ENCODE data around the gene MTCH1.

DNA sequence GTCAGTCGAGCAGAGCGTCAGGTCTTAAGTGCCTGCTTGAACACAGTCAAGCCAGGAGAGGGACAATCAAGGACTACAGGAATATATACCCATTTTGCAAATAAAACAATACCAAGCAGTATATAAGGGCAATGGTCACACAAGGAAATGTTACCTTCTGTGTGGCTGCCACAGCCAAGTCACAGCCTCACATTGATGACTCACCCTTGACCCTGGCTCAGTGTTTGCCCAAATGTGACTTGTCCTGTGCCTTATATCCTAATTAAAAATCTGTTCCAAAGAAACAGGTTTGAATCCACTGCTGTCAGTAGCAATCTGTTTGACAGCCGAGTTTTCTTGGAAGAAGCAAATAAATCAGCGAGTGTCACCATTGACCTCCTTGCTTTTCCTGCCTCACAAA is 65.9 kb downstream of the MTCH1 start:
- TF ChIP-seq, protein P1, sequence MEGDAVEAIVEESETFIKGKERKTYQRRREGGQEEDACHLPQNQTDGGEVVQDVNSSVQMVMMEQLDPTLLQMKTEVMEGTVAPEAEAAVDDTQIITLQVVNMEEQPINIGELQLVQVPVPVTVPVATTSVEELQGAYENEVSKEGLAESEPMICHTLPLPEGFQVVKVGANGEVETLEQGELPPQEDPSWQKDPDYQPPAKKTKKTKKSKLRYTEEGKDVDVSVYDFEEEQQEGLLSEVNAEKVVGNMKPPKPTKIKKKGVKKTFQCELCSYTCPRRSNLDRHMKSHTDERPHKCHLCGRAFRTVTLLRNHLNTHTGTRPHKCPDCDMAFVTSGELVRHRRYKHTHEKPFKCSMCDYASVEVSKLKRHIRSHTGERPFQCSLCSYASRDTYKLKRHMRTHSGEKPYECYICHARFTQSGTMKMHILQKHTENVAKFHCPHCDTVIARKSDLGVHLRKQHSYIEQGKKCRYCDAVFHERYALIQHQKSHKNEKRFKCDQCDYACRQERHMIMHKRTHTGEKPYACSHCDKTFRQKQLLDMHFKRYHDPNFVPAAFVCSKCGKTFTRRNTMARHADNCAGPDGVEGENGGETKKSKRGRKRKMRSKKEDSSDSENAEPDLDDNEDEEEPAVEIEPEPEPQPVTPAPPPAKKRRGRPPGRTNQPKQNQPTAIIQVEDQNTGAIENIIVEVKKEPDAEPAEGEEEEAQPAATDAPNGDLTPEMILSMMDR (conservative IDR thresholded peaks at IDR 0.05), result no peak
- TF ChIP-seq EZH2 (IDR thresholded peaks at IDR 0.05; ENCODE audit: low read depth), result no peak
